ENCODE results near the gene DHX58.

Gene DHX58

GRCh38 chr17:42056635-42057034 lies 55.9 kb downstream of the DHX58 start:
- no peak for DNase-seq (ENCODE audit: low read depth in 2 of 3, low spot score in 2 of 3)

GRCh38 chr17:42055496-42055895 lies 57.0 kb downstream of the DHX58 start:
- no peak for DNase-seq (ENCODE audit: low read depth in 2 of 3, low spot score in 2 of 3)

DNA sequence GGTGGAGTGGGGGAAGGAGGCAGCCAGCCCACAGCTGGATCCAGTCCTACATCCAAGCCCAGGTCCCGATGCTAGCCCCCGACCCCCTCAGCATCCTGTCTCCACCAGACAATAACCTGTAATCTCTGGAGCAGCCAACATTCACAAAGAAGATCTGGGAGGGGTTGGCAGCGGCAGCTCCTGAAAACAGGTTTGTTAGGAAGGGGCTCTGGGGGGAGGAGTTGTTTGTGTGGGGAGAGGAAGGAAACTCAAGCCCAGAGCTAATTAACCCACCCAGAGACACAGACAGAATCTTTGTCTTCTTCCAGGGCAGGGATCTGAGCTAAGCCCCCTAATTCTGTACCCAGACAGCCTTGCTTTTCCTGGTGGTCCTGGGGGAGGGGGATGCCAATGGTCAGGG lies 57.5 kb downstream of the DHX58 start:
- DNase-seq (ENCODE audit: low read depth in 2 of 3, low spot score in 2 of 3): no peak

GRCh38 chr17:42053731-42054500 lies 58.6 kb downstream of the DHX58 start:
- DNase-seq (ENCODE audit: low read depth in 2 of 3, low spot score in 2 of 3): no peak

DNA sequence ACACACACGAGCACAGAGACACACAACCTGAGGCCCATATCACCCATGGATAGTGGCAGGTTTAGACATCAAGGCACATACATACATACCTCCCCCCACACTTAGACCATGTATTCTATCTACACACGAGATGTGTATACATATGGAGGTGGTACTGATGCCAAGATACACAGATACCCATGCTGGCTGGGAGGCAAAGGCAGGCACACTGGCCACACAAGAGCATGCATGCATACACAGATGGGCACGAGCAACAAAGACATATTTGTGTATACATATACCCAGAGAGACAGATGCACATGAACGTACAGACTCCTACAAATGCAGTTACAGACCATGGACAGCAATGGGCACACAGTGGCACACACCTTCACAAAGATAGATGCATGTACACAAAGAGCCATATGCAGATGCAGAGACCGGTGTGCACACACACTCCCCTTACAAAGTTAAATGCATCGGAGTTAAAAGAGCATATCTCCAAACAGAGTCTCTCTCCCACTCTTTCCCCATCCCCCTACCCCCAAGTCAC lies 60.1 kb downstream of the DHX58 start:
- no peak for DNase-seq (ENCODE audit: low read depth in 2 of 3, low spot score in 2 of 3)

GRCh38 chr17:42051645-42052044 lies 60.9 kb downstream of the DHX58 start:
- DNase-seq (ENCODE audit: low read depth in 2 of 3, low spot score in 2 of 3): no peak

All from activated CD8-positive, alpha-beta memory T cell treated with anti-CD3 and anti-CD28 coated beads for 48 hours (primary cell).